AG04450 (cell line): ENCODE measurements around the gene SRPRB. TPM values are rescaled to one million over a fixed set of nuclear protein-coding genes. Genes with fewer than 3 reads are reported as not detected.

Experiments used
- CTCF ChIA-PET: fragments of 300-600, 350-600 bp; formaldehyde crosslinking; extraction: SDS; loops from one replicate; lab custom pipeline; 2022; ENCODE audit warnings: antibody characterized with exemption, inconsistent platforms; lab: Charles Lee
- POLR2A ChIA-PET: fragments of 350-600 bp; formaldehyde crosslinking; extraction: SDS; loops from one replicate; lab custom pipeline; 2021; ENCODE audit warnings: antibody characterized with exemption, inconsistent platforms; lab: Yijun Ruan, JAX
- DNase-seq: peaks from one replicate; pipeline ENCODE4 v3.0.0-alpha.2; 2011; ENCODE audit warnings: low read depth, low spot score
- H3K27ac ChIP-seq: one replicate; pipeline ENCODE4 v1.5.1; 2012; ENCODE audit warnings: low read depth, low read length, control low read depth
- H3K27me3 ChIP-seq: one replicate; pipeline ENCODE4 v1.6.0; 2012; ENCODE audit warnings: low read length; ENCODE audit not compliant: control insufficient read depth, insufficient read depth
- H3K4me3 ChIP-seq: 2 replicates; pipeline ENCODE4 v1.5.1; 2011; ENCODE audit warnings: mild to moderate bottlenecking, low read depth, low read length, control low read depth
- H3K9me3 ChIP-seq: 2 replicates; pipeline ENCODE4 v1.5.1; 2012; ENCODE audit warnings: low read length; ENCODE audit not compliant: control insufficient read depth, insufficient read depth
- CTCF ChIP-seq: IDR thresholded peaks from 2 replicates; pipeline ENCODE4 v1.5.1; 2011; ENCODE audit warnings: low read depth, low read length, control low read depth, inconsistent platforms
- polyA plus RNA-seq: library from polyadenylated mRNA; depleted of rRNA; stranded (reverse); fragments of >200 nt; gene quantifications from 2 replicates; pipeline ENCODE4 v1.2.3, GENCODE V29; 2011

SRPRB gene
- polyA plus RNA-seq, 1 experiment: 61.6 TPM

GRCh38 chr3:133792171-133792763 lies 13.3 kb upstream of the SRPRB start:
- H3K27ac ChIP-seq: no peak overlapping the region
- peaks cover 3% of the 10 kb centered on the region; the same call in 1 of the 2 replicates for H3K9me3 ChIP-seq
- TF ChIP-seq CTCF: no peak
- POLR2A ChIA-PET: no interaction called here
- DNase-seq: no peak
- CTCF ChIA-PET: no interaction called here
- H3K4me3 ChIP-seq: no peak overlapping the region
- H3K27me3 ChIP-seq: peaks cover 2% of the 10 kb centered on the region

GRCh38 chr3:133797396-133798105 lies 8.1 kb upstream of the SRPRB start:
- CTCF ChIA-PET: interaction anchor here (0.6 to 1.0 kb wide), 2 partner anchors 10 to 378 kb away, joined by 3 to 5 read pairs; no protein-coding TSS in a partner anchor
- DNase-seq: no peak
- Histone ChIP-seq H3K27me3 (peaks cover 2% of the 10 kb centered on the region), H3K27ac (no peak overlapping the region), H3K4me3 (no peak overlapping the region), H3K9me3 (no peaks in the 10 kb centered on the region)
- POLR2A ChIA-PET: no interaction called here
- no peak for TF ChIP-seq CTCF

GRCh38 chr3:133799794-133800585 lies 5.6 kb upstream of the SRPRB start:
- POLR2A ChIA-PET: no interaction called here
- CTCF ChIA-PET: no interaction called here
- Histone ChIP-seq H3K27me3 (peaks cover 2% of the 10 kb centered on the region), H3K9me3 (no peaks in the 10 kb centered on the region), H3K4me3 (no peak overlapping the region), H3K27ac (no peak overlapping the region)
- DNase-seq: no peak
- TF ChIP-seq CTCF: no peak

- no peaks in the 10 kb centered on the region for H3K27me3 ChIP-seq
- no peak overlapping the region for H3K4me3 ChIP-seq
- no peaks in the 10 kb centered on the region; the same call in 1 of the 2 replicates for H3K9me3 ChIP-seq
- TF ChIP-seq CTCF: no peak
- CTCF ChIA-PET: interaction anchor here (1.5 kb wide), 1 partner anchor 10 kb away, joined by 3 read pairs; no protein-coding TSS in a partner anchor
- POLR2A ChIA-PET: no interaction called here
- no peak overlapping the region for H3K27ac ChIP-seq
- DNase-seq: no peak
Observed at GRCh38 chr3:133803469-133803868, 2.1 kb upstream of the SRPRB start.
